Gastrocnemius medialis (tissue), 4 donors: ENCODE results near the gene GABARAP.

Experiments used
- POLR2A ChIP-seq, 2 donors: fragments of 450-650 bp; IDR thresholded peaks; one replicate each; pipeline ENCODE4 v1.6.1; 2017; ENCODE audit warnings: antibody characterized with exemption in 2 of 2, mild to moderate bottlenecking in 2 of 2, moderate library complexity in 2 of 2
- TF ChIP-seq, protein P1 (sequence below), 5 experiments: fragments of 450-650 bp in 3 of 5; fragments of 200-600 bp in 2 of 5; sonication (generic) in 2 of 5; IDR thresholded peaks in 4 of 5; conservative IDR thresholded peaks in 1 of 5; 1 replicate in 4 of 5; 2 replicates in 1 of 5; pipeline ENCODE4 v1.5.1; 2016 to 2019; ENCODE audit warnings: antibody characterized with exemption in 5 of 5, mild to moderate bottlenecking in 3 of 5, moderate library complexity in 3 of 5

DNA sequence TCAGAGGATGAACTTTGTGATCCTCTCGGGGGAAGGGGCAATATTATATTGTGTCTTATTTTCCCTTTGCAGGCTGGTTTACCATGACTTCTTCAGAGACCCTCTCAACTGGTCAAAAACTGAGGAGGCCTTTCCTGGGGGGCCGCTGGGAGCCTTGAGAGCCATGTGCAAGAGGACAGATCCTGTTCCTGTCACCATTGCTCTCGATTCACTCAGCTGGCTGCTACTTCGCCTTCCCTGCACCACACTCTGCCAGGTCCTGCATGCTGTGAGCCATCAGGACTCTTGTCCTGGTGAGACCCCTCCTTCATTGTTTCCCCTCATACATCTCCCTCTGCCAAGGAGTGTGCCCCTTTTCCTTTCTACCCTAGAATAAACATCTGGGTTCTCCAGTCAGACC lies 12.3 kb upstream of the GABARAP start:
- TF ChIP-seq, protein P1, sequence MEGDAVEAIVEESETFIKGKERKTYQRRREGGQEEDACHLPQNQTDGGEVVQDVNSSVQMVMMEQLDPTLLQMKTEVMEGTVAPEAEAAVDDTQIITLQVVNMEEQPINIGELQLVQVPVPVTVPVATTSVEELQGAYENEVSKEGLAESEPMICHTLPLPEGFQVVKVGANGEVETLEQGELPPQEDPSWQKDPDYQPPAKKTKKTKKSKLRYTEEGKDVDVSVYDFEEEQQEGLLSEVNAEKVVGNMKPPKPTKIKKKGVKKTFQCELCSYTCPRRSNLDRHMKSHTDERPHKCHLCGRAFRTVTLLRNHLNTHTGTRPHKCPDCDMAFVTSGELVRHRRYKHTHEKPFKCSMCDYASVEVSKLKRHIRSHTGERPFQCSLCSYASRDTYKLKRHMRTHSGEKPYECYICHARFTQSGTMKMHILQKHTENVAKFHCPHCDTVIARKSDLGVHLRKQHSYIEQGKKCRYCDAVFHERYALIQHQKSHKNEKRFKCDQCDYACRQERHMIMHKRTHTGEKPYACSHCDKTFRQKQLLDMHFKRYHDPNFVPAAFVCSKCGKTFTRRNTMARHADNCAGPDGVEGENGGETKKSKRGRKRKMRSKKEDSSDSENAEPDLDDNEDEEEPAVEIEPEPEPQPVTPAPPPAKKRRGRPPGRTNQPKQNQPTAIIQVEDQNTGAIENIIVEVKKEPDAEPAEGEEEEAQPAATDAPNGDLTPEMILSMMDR (IDR thresholded peaks at IDR 0.05 in 4 of 5, conservative IDR thresholded peaks at IDR 0.05 in 1 of 5), result no peak
- TF ChIP-seq POLR2A (IDR thresholded peaks at IDR 0.05), result no peak
